ENCODE results near the gene NTRK1. TPM values are rescaled to one million over a fixed set of nuclear protein-coding genes. Genes with fewer than 3 reads are reported as not detected.

The NTRK1 gene
- total and polyA plus RNA-seq, 2 donors (not counting 1 experiment from before 2014, with no cell fraction given): not detected

DNA sequence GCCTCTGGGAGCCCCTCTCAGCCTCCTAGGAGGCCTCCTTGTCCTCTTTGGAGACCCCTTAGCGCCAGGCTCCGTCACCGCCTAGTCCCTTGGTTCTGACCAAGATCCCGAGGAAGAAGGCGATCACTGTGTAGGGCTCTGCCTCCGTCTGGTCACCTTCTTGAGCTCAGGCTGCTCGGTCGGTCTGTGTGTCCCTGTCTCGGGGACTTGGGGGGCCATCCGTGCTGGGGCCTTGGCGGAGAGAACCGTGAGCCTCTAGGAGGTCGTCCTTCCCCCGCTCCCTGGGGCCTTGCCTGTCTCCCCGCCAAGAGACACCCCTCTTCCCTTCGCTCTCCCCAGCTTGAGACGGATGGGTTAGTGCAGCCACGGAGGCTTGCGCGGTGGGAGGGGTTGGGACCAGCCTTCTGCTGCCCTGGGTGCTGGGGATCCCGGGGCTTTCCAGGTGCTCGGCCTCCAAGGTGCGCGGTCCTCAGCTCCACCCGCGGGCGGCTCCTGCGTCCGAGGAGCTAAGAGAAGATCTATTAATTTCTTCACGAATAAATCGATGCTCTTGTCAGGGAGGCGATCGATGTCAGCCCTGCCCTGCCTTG is 1.0 kb upstream of the NTRK1 start:
- H4K20me1 ChIP-seq (ENCODE audit: control insufficient read depth, insufficient read depth, low read length, poor library complexity, severe bottlenecking): no peaks in the 10 kb centered on the region
- POLR2A ChIA-PET: no interaction called here

More for the DNA sequence above, 1.0 kb upstream of the NTRK1 start:
- H3K27ac Mint-ChIP-seq: no peak overlapping the region
- CTCF ChIA-PET: interaction anchor here (0.7 to 4.0 kb wide), 19 partner anchors 9 to 234 kb away, joined by 3 to 99 read pairs (median 3); partner anchors contain the start of genes ISG20L2, METTL25B and PRCC
- peak overlapping the region; percentile 83 for H3K4me3 Mint-ChIP-seq
- Histone ChIP-seq H3K9ac (ENCODE audit: low read length) (peak overlapping the region; percentile 52), H3K4me1 (ENCODE audit: control insufficient read depth in 2 of 2, insufficient read depth in 2 of 2, low read length in 2 of 2) (peaks cover 23 to 30% of the 10 kb centered on the region in 2 donors), H2AFZ (ENCODE audit: insufficient read depth, low read depth, low read length, poor library complexity, severe bottlenecking) (peak overlapping the region; percentile 64), H3K36me3 (replicated peaks in 1 of 2; ENCODE audit: control extremely low read depth in 1 of 2, control insufficient read depth in 1 of 2, extremely low read depth in 1 of 2, insufficient read depth in 2 of 2, low read length in 1 of 2) (no peaks in the 10 kb centered on the region), H3K27ac (ENCODE audit: low read length in 2 of 2) (no peak overlapping the region), H3K4me3 (ENCODE audit: control extremely low read depth in 1 of 5, extremely low read depth in 1 of 5, insufficient read depth in 1 of 5, low read depth in 2 of 5, low read length in 4 of 5) (peak overlapping the region in 3 of 5 experiments; percentile 41 to 54 (median 48)), H3K9me3 (ENCODE audit: control extremely low read depth in 1 of 3, control insufficient read depth in 2 of 3, insufficient read depth in 1 of 3, low read length in 2 of 3) (peaks cover 0 to 3% (median 0%) of the 10 kb centered on the region in 3 donors), H3K27me3 (replicated peaks in 1 of 4; ENCODE audit: control extremely low read depth in 1 of 4, control insufficient read depth in 3 of 4, insufficient read depth in 4 of 4, low read length in 3 of 4) (peaks cover 0 to 75% (median 39%) of the 10 kb centered on the region in 4 experiments), H3K4me2 (replicated peaks; ENCODE audit: low read depth, low read length, poor library complexity, severe bottlenecking) (peak overlapping the region; percentile 93), H3K79me2 (ENCODE audit: control insufficient read depth, insufficient read depth, low read length) (no peaks in the 10 kb centered on the region)
- peaks cover 18% of the 10 kb centered on the region for H3K4me1 Mint-ChIP-seq
- TF ChIP-seq, protein P1, sequence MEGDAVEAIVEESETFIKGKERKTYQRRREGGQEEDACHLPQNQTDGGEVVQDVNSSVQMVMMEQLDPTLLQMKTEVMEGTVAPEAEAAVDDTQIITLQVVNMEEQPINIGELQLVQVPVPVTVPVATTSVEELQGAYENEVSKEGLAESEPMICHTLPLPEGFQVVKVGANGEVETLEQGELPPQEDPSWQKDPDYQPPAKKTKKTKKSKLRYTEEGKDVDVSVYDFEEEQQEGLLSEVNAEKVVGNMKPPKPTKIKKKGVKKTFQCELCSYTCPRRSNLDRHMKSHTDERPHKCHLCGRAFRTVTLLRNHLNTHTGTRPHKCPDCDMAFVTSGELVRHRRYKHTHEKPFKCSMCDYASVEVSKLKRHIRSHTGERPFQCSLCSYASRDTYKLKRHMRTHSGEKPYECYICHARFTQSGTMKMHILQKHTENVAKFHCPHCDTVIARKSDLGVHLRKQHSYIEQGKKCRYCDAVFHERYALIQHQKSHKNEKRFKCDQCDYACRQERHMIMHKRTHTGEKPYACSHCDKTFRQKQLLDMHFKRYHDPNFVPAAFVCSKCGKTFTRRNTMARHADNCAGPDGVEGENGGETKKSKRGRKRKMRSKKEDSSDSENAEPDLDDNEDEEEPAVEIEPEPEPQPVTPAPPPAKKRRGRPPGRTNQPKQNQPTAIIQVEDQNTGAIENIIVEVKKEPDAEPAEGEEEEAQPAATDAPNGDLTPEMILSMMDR (IDR thresholded peaks at IDR 0.05): no peak
- peak; percentile 25 for TF ChIP-seq EZH2 (IDR thresholded peaks at IDR 0.05; ENCODE audit: borderline replicate concordance, insufficient read depth, low read depth, low read length, poor library complexity, severe bottlenecking)
- intact Hi-C loops (cut with micrococcal nuclease): loop anchor here (1.0 to 5.0 kb wide), 2 partner anchors 62 to 152 kb away; partner anchors contain the start of gene CRABP2
- 2% methylated on average over 33 of the region's 33 CpGs for WGBS (ENCODE audit: insufficient coverage)
- DNase-seq (no peak), ATAC-seq (ENCODE audit: low read depth) (no peak)
- H3K9me3 Mint-ChIP-seq (ENCODE audit: insufficient read depth): no peaks in the 10 kb centered on the region
- peaks cover 66% of the 10 kb centered on the region for H3K27me3 Mint-ChIP-seq

Measured in B cell (primary cell).